HL-60/S4 treated with phorbol 12-myristate 13-acetate at 8.2 ng/mL for 4 days and 3 days (cell line): Measurements from ENCODE around the gene STC2.

Experiments
- in situ Hi-C: fragments of 300-500 bp; cut with MboI; formaldehyde crosslinking; loops from 2 replicates; pipeline ENCODE4 v1.15.0; 2022; ENCODE audit warnings: low sequenced_read_pairs

STC2 gene

GRCh38 chr5:173329491-173330337, 1.5 kb upstream of the STC2 start:
- in situ Hi-C loops, result no loop called here

GRCh38 chr5:173328844-173329490, 753 bp upstream of the STC2 start:
- in situ Hi-C loops, result no loop called here

- in situ Hi-C loops, result no loop called here
Measured at GRCh38 chr5:173327084-173327947, 898 bp downstream of the STC2 start.

GRCh38 chr5:173326501-173326960, 1.7 kb downstream of the STC2 start:
- in situ Hi-C loops, result no loop called here

- in situ Hi-C loops, result no loop called here
Measured at GRCh38 chr5:173325091-173325698, 3.0 kb downstream of the STC2 start.

- in situ Hi-C loops, result no loop called here
Measured at GRCh38 chr5:173324115-173325001, 3.9 kb downstream of the STC2 start.

- in situ Hi-C loops, result no loop called here
Measured at GRCh38 chr5:173323799-173324114, 4.5 kb downstream of the STC2 start.

- in situ Hi-C loops, result no loop called here
Measured at GRCh38 chr5:173323106-173323798, 5.0 kb downstream of the STC2 start.

- in situ Hi-C loops, result no loop called here
Measured at GRCh38 chr5:173321886-173322285, 6.3 kb downstream of the STC2 start.

- in situ Hi-C loops, result no loop called here
Measured at GRCh38 chr5:173320259-173320658, 8.0 kb downstream of the STC2 start.

GRCh38 chr5:173319646-173320045, 8.6 kb downstream of the STC2 start:
- in situ Hi-C loops, result no loop called here

GRCh38 chr5:173318881-173319620, 9.2 kb downstream of the STC2 start:
- in situ Hi-C loops, result no loop called here

GRCh38 chr5:173318330-173318729, 9.9 kb downstream of the STC2 start:
- in situ Hi-C loops, result no loop called here

- in situ Hi-C loops, result no loop called here
Measured at GRCh38 chr5:173317852-173318251, 10.4 kb downstream of the STC2 start.

- in situ Hi-C loops, result no loop called here
Measured at GRCh38 chr5:173317091-173317730, 11.0 kb downstream of the STC2 start.

GRCh38 chr5:173316339-173317020, 11.7 kb downstream of the STC2 start:
- in situ Hi-C loops, result no loop called here

GRCh38 chr5:173315495-173316338, 12.5 kb downstream of the STC2 start:
- in situ Hi-C loops, result no loop called here
